ENCODE results near the gene YIPF6.

GRCh38 chrX:68536884-68537283 lies 38.0 kb downstream of the YIPF6 start:
- no peak for TF ChIP-seq EZH2 (IDR thresholded peaks at IDR 0.05; ENCODE audit: borderline replicate concordance, low read length)
- TF ChIP-seq CTCF (conservative IDR thresholded peaks at IDR 0.05 in 1 of 2, IDR thresholded peaks at IDR 0.05 in 1 of 2; ENCODE audit: extremely low read depth in 1 of 2, insufficient read depth in 1 of 2, low read depth in 1 of 2, low read length in 2 of 2) = no peak

Data from mammary epithelial cell (primary cell).